GM21717 (cell line): ENCODE results near the gene PSMB11.

Experiments
- ATAC-seq: cut with Tn5 transposase; IDR thresholded peaks from one replicate; pipeline ENCODE4 v1.9.1; 2021; ENCODE audit warnings: mild to moderate bottlenecking, moderate library complexity; ENCODE audit not compliant: unreplicated experiment

Gene PSMB11

GRCh38 chr14:23057757-23058653 is 16.0 kb downstream of the PSMB11 start:
- peak; percentile 62 for ATAC-seq

- no peak for ATAC-seq
Observed at GRCh38 chr14:23058654-23059504, 16.9 kb downstream of the PSMB11 start.

DNA sequence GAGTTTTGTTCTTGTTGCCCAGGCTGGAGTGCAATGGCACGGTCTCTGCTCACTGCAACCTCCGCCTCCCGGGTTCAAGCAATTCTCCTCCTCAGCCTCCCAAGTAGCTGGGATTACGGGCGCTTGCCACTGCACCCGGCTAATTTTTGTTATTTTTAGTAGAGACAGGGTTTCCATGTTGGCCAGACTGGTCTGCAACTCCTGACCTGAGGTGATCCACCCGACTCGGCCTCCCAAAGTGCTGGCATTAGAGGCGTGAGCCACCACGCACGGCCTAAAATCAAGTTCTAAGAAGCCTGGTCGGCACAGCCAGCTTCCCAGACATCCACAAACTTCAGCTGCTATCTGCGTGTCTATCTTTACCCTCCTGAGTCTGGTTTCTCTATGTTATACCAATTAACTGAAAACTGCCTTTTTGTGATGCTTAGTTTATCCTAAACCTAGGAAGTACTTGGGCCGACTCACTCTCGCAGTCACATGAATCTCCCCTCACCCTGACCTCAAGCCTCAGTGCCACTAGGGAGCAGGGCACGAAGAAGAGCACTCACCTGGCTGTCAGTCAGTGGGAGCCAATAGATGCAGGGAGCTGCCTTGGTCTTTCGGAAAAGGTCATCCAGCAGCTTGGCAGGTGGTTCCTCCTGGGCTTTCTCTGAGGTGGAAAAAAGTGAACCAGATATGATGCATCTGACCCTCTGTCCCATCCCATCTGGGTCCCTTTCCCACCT is 18.7 kb downstream of the PSMB11 start:
- ATAC-seq, result no peak

- no peak for ATAC-seq
Observed at GRCh38 chr14:23062002-23062401, 20.0 kb downstream of the PSMB11 start.

DNA sequence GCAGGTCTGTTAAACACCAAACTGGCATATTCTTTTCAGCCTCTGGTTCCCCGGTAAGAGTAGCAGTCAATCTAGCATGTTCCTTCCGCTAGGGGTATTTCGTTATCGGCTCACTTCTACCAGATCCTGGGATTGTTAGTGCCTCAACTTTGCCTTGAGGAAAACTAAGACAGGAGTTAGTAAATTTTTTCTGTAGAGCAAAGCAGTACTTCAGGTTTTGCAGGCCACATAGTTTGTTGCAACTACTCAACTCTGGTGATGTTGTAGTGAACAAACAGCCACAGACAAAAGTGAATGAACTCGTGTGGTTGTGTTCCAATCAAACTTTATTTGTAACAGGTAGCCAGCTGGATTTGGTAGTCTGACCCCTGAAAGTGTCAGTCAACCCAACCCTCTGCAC is 21.6 kb downstream of the PSMB11 start:
- ATAC-seq, result no peak

DNA sequence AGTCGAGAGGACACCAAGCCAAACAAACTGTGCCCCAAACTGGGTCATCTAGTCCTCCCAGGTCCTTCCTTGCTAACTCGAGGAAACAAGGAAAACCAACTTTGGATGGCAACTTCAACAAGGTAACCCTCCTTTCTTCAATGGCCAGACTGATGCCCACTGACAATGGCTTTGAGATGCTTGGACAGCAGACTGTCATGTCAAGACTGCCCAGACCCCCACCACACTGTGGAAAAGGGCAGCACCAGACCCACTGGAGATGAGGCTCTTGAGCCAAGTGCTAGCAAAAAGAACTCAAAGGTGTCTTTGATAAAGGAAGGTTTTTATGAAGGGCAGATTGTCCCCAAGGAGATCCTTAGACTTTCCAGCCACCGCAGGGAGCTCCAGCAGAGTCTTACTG is 24.4 kb downstream of the PSMB11 start:
- ATAC-seq, result no peak

DNA sequence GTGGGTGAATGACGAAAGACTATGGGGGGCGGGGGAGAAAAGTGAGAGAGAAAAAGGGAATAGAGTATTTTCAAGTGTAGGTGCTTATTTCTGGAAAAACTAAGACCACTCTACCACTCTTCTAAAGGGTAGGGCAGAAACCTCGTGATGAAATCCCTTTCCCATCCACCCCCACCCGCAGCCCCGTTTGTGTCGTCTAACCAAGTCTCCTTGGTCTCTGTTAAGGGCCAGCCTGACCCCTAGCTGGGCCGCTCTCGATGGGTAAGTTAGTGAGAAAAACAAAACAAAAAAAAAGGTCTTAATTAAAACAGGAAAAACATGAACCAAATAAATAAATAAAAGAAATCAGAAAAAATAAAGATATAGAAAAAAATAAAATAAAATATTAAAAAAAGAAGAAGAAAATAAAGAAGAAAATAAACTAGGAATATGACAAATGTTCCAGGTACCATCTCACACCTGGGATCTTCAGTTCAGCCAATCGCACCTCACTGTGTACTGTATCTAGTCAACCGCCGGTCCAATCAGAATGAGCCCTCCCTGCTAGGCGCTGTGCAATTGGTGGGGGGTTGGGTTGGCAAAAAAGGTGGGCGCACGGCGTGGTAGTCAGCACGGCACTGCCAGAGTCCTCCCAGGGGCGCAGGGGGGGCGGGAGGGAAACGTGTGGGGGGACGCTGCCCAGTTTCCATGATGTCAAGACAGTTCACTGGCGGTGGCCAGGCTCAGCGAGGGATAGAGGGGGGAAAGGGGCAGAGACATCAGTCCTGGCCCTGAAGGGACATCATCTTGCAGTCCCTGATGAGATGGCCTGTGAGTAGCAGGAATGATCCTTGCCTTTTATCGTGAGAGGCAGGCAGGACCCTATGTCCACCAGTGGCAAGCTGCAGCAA is 25.1 kb downstream of the PSMB11 start:
- ATAC-seq, result no peak

DNA sequence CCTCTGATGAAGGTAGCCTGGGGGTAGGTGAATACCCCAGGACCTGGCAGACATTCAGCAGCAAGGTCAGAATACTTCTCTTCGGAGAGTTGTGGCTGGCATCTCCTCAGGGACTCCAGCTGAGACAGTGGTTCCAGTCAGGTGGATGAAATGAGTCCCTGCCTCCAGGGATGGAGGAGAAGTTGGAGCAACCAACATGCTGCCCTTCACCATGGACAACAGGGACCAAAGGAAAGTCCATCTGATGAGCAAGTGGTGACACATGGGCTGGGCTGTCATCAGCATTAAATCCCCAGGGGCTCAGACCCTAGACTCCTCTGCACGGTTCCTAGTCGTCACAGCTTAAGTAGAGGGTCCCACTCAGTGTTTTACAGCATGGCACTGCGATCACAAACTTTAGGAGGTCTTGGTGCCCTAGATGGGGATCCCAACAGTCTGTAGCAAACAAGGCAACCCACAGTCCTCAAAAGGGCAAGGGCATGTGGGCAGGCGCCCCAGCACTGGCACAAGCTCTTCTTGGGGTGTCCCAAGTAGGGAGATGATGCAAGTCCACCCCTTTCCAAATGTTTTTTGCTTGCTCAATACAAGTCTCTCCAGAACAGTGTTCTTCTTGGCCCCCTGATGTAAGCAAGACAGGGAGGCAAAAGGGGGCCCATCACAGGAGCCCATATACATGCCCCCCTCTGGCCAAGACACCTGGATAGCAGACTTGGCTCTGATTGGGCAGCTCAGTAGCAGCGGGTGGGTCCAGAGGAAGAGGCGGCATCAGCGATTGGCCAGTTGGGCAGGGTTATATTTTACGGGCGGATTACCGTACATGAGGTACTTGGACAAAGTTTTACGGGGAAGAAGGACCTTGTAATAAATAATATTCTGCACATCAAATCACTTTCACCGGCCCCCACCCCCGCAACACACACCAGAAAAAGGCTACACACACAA is 26.1 kb downstream of the PSMB11 start:
- ATAC-seq, result no peak

GRCh38 chr14:23068789-23069412 is 26.9 kb downstream of the PSMB11 start:
- peak; percentile 57 for ATAC-seq

GRCh38 chr14:23069413-23069806 is 27.4 kb downstream of the PSMB11 start:
- ATAC-seq, result no peak

DNA sequence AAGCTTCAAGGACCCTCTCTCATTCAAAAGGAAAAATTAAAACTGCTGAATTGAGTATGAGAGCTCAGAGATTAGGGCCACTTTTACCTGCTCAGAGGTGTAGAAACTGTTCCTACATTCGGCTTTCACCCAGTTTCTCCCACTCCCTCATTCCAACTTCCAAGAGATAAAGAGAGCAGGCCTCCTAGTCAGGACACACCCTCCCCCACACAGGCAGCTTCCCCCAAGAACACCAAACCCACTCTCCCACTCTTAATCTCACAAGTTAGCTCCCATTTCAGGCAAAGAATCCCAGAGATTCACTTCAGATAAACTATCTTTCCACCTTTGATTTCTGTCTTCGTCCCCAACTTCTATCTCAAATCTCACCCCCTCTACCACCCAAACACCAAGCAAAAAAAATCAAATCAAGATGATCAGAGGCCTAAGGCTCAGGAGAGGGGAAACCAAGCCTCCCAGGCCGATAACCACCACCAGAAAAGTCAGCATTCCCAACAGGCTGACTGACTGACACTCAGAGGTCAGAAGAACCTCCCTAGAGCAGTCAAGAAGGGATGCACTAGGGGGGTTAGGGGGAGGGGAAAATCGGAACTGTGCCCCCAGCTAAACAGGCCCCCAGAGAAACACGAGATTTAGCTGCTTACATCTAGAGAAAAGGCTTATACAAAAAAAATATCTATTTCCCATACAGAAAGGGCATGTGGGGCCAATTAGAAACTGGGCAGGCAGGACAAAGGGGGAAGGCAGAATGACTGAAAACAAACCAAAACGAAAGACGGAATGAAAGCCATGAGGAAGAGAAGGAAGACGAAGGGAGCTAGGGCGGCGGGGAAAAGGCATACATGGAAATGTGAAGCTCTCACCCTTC is 28.5 kb downstream of the PSMB11 start:
- ATAC-seq, result no peak

- peak; percentile 67 for ATAC-seq
Observed at GRCh38 chr14:23071244-23071920, 29.4 kb downstream of the PSMB11 start.

DNA sequence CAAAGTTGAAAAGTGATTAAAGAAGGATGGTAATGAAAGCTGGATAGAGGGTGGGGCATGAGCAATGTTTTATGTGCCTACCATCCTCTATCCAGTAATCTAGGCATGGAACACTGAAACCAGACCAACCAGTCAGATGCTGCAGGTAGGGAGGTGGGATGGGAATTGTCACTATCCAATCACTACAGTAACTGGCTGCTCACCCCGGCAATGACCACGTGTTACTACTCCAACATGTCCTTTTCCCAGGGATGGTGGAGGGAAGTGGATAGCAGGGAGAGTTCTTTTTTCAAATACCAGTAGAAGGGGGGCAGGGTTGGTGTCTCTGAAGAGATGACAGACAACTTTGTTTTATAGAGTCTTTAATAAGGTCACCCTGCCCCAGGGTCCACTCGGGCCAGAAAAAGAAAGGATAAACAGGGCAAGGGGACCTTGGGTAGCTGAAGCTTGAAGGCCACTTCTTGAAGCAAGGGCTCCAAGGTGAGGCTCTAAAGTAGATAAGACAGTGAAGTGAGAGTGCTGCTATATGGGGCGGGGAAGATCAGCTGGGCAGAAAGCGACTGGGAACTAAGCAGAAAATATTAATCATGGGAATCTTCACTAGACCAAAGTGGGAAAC is 30.0 kb downstream of the PSMB11 start:
- ATAC-seq, result peak; percentile 8

DNA sequence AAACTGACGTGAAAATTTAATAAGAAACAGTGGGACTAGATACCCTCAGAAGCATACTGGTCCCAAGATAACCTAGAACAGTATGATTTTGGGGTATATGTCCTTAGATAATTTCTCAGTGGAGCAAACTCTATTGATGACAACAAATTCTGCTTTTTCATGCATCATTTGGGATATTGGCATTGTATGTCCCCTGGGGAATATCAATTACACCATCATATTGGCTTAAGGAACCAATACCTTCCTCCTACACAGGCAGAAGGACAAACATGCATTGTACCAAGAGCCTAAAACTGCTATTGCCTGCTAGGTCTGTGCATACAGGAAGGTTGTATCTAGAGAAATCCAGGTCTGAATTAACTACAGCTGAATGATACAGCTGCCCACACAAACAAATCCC is 32.9 kb downstream of the PSMB11 start:
- no peak for ATAC-seq

DNA sequence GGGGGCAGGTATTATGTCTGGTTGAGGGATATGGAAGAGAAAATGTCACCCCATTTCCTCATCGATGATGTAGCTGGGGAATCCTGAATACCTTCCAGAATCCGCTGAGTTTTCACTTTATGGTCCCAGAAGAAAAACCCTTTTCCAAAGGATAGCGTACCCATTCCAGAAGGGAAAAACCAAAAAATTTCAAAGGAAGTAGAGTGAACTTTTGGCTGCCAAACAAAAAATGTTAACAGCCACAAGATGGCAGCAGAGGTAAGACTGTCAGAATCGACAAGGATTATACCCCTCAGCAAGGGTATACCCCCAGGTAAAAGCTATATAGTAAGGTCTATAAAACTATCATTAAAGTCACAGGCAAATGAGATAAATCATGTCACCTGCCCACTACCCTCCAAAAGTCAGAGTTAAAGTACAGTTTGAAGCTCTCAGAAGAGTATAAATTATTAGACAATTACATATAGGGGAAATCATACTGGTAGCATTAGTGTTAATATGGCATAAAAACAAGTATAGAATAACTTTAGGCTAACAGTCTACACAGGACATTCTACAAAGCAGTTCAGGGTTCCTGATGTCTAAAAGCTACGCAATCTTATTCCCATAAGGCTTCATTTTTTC is 34.9 kb downstream of the PSMB11 start:
- no peak for ATAC-seq

GRCh38 chr14:23077962-23078361 is 36.0 kb downstream of the PSMB11 start:
- no peak for ATAC-seq
